GM18873 (cell line): Measurements from ENCODE around the gene XK.
"Not testable (repeated sequence)": the region's sequence is repeated elsewhere in the genome, so short reads cannot be mapped to it uniquely, and the experiment has no call there.

Experiments used
- ATAC-seq: cut with Tn5 transposase; IDR thresholded peaks from one replicate; pipeline ENCODE4 v1.9.1; 2021; ENCODE audit warnings: mild to moderate bottlenecking, moderate library complexity, moderate number of reproducible peaks; ENCODE audit not compliant: unreplicated experiment, low FRiP score

The XK gene, protein sequence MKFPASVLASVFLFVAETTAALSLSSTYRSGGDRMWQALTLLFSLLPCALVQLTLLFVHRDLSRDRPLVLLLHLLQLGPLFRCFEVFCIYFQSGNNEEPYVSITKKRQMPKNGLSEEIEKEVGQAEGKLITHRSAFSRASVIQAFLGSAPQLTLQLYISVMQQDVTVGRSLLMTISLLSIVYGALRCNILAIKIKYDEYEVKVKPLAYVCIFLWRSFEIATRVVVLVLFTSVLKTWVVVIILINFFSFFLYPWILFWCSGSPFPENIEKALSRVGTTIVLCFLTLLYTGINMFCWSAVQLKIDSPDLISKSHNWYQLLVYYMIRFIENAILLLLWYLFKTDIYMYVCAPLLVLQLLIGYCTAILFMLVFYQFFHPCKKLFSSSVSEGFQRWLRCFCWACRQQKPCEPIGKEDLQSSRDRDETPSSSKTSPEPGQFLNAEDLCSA

DNA sequence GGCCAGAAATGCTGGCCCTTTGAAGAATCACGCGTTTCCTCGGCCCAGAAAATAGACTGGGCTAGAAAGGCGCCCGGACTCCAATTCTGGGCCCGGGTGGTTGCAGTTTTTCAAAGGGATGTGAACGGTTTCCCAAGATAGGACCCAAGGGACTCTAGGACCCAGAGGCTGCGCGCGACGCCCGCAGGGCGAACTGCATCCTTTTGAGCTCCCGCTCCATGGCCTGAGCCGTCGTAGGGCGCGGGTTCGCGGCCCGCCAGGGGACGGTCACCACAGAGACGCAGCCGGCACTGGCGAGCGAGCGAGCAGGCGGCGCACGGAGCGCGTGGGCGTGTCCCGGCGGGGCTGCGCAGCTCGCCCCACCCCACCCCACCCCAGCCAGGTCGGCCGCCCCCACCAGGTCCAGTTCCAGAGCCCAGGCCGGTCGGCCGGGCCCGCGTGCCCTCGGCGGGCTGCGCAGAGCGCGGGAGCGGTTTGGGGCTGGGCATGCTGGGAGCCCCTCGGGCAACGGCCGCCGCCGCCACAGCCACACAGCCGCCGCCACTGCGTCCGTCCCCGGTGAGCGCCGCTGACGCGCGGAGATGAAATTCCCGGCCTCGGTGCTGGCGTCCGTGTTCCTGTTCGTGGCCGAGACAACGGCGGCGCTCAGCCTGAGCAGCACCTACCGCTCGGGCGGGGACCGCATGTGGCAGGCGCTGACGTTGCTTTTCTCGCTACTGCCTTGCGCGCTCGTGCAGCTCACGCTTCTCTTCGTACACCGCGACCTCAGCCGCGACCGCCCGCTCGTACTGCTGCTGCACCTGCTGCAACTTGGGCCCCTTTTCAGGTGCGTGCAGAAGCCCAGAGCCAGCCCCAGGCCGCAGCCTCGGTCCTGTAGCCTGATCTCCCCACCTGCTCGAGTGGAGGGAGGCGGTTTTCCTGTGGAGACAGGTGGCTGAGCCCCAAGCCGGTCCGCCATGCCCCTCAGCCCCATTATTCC is at the start of gene XK:
TSS of gene XK (plus strand) at position 411 of the 979 bp plus-strand sequence. CDS start at position 582, 171 bp downstream.
- no peak for ATAC-seq

DNA sequence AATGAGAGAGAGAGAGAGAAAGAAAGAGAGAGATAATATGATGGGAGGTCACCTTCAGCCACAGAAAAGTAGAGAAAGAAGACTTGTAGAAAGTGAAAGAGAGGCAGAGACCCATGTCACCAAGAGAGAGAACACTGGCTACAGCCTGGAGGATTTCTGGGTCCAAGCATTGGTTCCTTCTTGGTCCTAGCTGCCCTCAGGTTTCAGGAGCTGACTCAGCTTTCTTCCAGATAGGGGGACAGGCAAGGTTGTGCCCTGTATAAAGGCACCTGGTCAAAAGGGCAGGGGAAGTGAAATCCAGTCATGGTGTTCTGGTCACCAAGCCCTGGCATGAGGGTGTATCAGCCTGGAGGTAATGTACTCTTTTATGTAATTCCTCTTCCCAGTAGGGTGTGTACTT is 47.5 kb upstream of the XK start:
- ATAC-seq: no peak

DNA sequence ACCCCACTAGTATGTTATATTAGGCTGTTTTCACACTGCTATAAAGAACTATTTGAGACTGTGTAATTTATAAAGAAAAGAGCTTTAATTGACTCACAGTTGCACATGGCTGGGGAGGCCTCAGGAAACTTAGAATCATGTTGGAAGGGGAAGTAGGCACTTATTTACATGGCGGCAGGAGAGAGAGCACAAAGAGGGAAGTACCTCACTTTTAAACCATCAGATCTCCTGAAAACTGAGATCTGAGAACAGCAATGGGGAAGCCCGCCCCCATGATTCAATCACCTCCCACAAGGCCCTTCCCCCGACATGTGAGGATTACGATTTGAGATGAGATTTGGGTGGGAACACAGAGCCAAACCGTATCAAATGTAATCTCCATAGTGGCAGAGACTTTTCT is 45.4 kb upstream of the XK start:
- no peak for ATAC-seq

DNA sequence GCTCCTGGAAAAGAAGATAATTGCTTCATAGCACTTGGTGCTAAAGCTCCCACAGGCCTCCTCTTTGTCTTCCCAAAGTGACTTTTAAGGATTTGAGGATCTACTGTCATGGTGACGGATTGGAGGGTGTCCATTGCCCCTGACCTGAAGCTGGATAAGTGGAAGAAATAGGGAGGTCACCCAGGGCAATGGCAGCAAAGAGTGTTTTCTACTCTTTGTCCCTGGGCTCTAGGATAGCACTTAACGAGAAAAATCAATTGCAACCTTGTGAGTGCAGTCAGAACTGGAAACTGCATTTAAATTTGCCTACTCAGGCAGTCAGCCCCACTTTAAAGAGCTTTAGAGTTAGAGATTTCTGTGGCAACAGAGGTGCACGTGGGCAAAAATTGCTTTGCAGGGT is 43.7 kb upstream of the XK start:
- no peak for ATAC-seq

DNA sequence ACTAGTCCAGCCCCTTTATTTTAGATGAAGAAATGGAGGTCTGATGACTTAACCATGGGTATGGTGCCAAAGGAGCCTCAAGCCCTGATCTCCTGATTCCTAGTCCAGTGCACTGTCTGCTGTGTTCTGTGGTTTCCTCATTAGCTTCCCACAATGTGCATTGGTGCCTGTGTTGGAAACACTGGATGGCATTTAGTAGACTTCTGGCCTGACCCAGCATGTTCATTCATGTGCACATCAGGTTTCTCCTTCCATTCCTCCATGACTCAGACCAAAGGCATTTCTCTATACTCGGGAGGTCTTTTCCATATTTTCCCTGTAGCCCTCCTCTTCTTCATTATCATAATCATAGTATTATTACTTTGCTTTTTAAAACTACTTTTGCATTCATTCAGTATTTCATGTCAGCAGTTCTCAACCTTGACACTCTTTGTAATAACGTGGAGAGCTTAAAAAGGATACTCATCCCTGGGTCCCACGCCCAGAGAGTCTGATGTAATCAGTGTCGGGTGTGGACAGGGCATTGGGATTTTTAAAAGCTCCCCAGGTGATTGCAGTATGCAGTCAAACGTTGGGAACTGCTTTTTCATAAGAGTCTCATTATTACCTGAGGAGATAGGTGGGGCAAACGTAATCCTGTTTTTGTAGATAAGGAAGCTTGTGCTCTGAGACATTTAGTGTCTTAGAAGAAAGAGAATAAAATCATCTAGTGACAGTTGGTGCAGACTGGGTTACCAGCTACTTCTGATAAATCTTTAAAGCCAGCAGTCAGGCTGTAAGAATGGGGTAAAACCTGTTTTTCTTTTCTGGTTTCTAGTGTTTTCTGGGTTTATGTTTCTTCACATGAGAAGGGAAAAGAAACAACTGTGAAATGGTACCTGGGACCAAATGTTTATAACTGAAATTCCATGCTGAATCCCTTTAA is 40.9 kb upstream of the XK start:
- no peak for ATAC-seq

DNA sequence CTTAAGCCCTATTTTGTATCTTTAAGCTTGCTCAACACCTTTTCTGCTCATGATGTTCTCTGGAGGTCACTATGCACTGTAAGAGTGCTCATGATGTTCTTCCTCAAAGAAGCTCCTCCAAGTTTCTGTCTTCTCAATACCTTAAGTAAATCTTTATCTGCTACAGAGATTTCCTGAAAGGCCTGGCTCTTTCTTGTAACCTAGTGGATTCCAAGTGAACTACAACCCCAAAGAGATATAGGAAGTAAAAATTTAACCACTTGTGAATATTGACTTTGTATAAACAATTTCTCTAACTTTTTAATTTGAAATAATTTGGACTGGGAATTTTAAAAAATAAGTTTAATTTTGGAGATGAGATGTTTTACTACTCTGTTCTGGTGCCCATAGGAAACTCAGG is 39.3 kb upstream of the XK start:
- no peak for ATAC-seq

DNA sequence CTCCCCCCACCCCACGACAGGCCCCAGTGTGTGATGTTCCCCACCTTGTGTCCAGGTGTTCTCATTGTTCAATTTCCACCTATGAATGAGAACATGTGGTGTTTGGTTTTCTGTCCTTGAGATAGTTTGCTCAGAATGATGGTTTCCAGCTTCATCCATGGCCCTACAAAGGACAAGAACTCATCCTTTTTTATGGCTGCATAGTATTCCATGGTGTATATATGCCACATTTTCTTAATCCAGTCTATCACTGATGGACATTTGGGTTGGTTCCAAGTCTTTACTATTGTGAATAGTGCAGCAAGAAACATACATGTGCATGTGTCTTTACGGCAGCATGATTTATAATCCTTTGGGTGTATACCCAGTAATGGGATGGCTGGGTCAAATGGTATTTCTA is 34.7 kb upstream of the XK start:
- ATAC-seq: not testable (repeated sequence)

DNA sequence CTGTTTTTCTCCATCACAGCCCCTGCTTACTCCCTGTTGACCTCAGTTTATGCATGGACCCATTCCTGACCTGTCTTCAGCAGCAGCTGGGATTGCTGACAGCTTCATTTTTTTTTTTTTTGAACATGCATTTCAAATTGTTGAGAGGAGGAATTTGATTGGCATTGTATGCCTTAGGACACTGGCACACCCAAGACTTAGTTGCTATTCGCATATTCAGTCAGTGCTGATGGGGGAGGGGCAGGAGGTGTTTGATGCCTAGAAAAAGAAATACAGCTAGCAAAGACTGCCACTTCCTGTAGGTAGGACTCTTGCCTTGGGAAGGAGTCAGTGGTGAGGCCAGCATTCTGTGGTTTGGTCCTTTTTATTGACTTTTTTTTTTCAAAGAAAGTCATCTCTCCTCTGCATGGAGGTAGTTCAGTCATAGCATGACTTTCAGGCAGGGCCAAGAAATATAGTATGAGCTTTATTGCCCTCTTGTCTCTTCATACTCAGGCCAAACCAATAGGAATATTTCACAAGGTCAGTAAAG is 33.6 kb upstream of the XK start:
- ATAC-seq: no peak

DNA sequence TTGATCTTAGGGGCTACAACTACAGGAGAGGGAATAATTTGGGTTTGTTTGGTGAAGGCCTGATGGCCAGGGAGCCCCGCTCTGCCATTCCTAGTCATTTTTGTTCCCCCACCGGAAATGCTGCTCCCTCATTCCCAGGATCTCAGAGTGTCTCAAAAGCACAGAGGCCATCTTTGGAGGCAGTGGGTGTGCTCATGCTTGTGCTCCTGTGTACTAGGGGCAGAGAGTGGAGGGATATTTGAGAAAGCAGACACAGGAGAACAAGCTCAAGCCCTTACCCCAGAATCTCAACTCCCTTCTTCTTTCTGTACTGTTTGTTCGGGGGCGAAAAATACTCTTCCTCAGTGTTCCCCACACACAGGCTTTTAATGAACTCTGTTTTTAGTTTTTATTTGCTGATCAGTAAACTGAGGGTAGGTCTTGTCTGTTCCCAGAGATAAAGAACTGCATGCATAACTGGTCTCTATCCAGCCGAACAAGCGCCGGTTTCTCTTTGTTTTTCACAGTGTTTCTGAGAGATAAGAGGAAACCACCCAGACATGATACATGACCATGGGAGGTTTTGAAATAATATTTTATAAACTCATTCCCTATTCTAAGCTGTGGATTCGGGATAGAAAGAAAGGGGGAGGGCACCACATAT is 32.9 kb upstream of the XK start:
- no peak for ATAC-seq

DNA sequence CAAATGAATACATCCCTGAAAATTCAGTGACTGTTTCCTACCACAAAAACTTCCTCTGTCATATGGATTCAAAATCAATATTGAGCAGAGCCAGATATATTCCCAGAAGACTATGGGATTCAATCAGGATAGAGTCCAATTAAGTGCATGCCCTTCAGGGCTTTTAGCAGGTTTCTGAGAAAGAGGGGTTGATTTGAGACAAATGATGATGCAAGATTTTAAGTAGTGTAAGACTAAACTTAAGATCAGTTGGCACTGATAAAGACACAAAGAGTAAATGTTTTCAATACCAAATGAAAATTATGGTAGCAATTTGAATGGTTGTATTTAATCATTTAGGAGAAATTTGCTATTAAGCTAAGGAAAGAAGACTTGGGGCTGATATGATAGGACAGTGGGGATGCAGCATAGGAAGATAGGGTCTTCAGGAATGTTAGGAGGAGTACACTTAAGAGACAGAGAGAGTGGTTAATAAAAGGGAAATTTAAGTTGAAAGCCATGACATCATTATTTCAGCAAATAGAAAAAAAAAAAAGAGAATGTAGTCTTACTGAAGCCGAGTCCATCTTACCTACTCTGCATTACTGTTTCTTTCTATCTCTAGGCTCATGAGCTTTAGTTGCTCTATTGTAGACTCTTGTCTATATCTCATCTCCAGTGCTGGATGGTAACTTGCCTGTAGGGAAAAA is 32.0 kb upstream of the XK start:
- no peak for ATAC-seq

DNA sequence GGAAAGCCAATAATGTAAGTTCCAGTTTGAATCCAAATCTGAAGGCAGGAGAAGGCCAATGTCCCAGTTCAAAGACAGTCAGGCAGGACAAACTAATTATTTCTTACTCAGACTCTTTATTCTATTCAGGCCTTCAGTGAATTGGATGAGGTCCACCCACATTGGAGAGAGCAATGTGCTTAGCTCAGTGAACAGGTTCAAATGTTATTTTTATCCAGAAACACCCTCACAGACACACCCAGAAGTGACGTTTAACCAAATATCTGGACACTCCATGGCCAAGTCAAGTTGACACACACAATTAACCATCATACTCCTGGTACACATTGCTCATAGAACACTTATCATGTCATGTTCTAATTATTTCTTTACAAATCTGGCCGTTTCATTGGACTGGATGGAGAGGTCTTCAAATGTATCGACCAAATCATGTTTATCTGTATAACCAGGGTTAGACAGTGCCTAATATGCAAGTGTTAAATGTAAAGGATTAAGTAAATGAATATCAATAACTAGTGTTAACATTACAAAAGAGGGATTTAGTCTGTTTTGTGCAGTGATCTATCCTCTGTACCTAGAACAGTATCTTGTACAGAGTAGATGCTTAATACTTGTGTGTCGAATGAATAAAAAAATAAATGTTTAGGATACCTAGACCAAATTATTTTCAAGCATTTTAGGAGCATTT is 27.1 kb upstream of the XK start:
- no peak for ATAC-seq

DNA sequence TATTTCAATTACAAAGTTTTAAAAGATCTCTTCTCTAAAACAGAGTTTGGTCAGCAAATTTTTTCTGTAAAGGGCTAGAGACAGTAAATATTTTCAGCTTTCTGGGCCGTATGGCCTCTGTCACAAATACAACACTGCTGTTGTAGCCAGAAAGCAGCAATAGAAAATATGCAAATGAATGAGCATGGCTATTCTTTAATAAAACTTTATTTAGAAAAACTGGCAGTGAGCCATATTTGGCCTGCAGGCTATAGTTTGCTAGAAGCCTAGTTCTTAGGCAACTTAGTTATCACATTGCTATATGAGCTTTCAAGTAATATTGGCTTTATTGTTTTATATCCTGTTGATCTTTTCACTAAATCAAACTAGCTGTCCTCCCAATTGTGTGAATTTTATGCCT is 26.5 kb upstream of the XK start:
- no peak for ATAC-seq

DNA sequence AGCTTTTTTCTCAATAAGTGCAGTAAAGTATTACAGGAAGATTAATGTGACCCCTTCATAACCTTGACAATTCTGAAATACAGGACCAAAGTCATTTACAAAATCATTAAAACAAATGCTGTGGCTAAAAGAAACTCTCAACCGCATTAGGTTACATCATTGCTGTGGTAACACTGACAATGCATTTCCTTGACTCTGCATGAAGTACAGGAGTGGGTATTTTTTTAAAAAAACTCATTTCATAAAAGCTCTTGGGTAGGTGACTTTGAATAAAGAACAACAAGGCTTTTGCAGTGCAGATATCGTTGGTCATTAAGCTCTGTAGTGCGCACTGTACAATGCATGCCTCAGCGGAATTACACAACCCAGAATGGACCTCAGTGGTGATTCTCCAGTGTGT is 23.4 kb upstream of the XK start:
- no peak for ATAC-seq

DNA sequence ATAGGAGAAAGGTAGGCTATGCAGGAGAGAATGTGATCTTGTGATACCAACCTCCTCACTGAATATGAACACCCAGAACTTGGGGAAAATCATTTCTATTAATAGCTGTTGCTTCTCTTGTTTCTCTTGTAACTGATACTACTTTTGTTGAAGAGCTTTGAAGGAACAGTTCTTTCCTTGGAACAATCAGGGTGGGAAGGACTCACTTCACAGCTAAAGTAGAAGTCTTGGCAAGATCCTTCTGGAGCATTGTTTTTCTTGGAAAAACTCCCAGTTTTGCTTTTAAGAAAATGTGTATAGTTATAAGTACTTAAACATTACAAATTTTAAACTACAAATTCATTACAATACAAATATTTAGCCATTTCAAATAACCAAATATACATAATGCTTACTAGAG is 19.1 kb upstream of the XK start:
- ATAC-seq: no peak

DNA sequence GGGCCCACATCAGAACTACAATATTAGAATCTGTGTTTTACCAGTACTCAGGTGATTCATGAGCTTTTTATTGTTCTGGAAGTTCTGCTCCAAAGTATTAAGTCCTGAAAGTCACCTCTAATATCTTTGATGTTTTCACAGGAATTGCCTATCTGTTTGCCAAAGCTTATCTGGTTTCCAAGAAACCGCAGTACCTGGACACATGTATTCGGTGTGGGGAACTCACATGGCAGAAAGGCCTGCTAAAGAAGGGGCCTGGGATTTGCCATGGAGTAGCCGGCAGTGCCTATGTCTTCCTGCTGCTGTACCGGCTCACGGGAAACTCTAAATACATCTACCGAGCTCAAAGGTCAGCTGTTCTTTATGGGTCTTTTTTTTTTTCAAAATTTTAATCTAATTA is 18.4 kb upstream of the XK start:
- no peak for ATAC-seq

DNA sequence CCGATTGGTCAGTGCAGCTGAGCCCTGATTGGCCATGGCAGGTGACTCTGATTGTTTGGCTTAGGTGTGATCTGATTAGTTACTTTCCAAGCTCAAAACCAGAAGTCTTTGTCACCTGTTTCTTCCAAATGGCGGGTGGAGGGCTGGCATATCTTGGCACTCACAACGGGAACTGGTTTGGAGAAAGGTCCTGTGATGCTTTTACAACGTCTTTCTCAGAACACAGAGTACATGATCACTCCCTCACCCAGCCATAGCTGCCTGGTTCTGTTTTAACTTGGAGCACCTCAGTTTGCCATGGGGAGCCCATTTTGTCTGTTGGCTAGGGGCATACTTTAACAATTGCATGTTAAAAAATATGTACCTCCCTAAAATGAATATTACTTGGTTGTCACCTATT is 13.0 kb upstream of the XK start:
- no peak for ATAC-seq

DNA sequence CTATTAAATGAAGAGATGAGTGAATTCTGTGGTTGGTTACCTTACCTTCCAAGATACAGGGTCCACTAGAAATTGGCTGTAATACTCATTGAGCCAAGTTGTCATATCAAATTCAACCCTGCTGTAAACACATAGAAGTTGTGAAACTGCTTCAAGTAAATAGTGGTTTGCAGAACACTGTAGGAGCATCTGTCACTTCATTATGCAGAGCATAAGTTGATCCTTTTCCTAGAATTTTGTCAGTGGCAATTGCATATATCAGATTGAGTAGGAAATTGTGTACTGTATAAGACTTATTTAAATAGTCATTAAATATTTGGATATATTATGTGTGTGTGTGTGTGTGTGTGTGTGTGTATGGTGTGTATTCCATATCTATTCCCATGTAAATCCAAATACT is 8.8 kb upstream of the XK start:
- no peak for ATAC-seq

DNA sequence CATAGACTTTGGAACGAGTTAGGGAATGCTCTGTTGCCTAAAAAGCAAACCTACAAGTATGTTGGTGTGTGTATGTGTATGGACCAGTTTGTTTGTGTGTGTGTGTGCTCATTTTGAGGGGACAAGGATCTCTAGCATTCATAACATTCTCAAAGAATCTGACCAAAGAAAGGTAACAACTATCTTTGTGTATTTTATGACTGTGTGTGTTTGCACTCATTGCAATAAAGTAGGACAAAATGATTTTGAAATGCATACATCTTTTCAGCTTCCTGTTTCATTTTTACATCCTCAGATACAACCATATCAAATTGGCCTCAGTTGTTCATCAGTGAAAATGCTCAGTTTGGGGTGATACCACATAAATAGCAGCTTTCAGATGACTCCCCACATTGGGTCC is 8.3 kb upstream of the XK start:
- ATAC-seq: no peak

DNA sequence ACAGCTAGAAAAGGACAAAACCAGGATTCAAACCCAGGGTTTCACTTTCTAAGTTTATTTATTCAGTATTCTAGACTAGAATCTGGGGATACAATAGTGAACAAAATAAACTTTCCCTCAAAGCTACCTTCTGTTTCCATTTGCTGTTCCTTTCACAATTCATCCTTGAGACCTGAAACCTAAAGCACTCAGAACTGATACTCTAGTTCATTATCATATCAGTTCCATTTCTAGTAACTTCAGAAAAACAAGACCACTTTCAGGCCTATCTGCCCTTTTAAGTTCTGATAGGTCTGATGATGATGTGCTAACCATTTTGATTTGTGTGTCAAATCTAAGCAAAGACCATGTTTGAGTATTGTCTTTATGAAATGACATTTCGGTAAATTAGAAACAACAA is 7.8 kb upstream of the XK start:
- no peak for ATAC-seq
